PC-3 (cell line): ENCODE results near the gene GSG1L.

Experiments used
- CTCF ChIP-seq: fragments of 300-600 bp; sonication (generic); conservative IDR thresholded peaks from 2 replicates; pipeline ENCODE4 v1.5.1; 2017; ENCODE audit warnings: antibody characterized with exemption, low read depth, mild to moderate bottlenecking, low read length
- EZH2 ChIP-seq: fragments of 300-600 bp; sonication (generic); IDR thresholded peaks from one replicate; pipeline ENCODE4 v1.6.1; 2017; ENCODE audit warnings: antibody characterized with exemption, mild to moderate bottlenecking, low read length; ENCODE audit not compliant: unreplicated experiment
- EZH2phosphoT487 ChIP-seq: fragments of 300-600 bp; sonication (generic); IDR thresholded peaks from 2 replicates; pipeline ENCODE4 v1.6.1; 2018; ENCODE audit warnings: mild to moderate bottlenecking, antibody characterized with exemption, low read length, borderline replicate concordance

- no peak for TF ChIP-seq CTCF
- no peak for TF ChIP-seq EZH2phosphoT487
- no peak for TF ChIP-seq EZH2
These were observed 270.8 kb downstream of the GSG1L start for GRCh38 chr16:27792486-27793248.
